Measurements from ENCODE around the gene PDE6B.

DNA sequence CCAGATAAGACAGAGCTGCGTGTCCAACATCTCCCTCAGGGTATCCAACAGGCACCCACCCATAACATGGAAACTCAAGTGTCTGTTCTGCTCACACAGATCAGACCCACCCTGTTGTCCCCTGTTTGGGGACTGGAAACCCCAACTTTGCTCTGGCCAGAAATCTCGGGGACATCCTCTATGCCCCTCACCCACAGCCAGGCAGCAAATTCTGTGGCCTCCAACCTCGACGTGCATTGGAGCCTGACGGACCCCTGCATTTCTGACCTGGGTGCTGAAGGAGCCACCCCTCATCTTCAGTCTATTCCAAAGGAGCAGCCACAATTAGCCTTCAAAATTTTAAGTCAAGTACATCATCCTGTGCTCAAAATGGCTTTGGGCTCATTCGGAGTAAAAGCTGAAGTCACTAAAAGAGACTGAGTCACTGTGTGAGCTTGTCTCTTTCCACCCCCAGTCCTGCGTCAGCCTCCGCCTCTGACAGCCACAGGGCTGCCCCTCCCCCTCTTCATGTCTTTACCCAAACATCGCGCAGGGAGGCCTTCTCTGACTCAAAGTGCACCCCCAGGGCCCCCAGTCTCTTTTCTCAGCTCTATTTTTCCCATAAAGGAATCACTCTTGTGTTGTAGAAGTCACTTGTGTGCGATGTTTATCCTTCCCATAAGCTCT is 24.4 kb upstream of the PDE6B start:
- TF ChIP-seq, protein P1, sequence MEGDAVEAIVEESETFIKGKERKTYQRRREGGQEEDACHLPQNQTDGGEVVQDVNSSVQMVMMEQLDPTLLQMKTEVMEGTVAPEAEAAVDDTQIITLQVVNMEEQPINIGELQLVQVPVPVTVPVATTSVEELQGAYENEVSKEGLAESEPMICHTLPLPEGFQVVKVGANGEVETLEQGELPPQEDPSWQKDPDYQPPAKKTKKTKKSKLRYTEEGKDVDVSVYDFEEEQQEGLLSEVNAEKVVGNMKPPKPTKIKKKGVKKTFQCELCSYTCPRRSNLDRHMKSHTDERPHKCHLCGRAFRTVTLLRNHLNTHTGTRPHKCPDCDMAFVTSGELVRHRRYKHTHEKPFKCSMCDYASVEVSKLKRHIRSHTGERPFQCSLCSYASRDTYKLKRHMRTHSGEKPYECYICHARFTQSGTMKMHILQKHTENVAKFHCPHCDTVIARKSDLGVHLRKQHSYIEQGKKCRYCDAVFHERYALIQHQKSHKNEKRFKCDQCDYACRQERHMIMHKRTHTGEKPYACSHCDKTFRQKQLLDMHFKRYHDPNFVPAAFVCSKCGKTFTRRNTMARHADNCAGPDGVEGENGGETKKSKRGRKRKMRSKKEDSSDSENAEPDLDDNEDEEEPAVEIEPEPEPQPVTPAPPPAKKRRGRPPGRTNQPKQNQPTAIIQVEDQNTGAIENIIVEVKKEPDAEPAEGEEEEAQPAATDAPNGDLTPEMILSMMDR (conservative IDR thresholded peaks at IDR 0.05; ENCODE audit: low read depth, low read length) = no peak
- TF ChIP-seq EZH2phosphoT487 (IDR thresholded peaks at IDR 0.05; ENCODE audit: borderline replicate concordance, low read length) = no peak

All from PC-3 (cell line).